ENCODE results near the gene ZBTB18. TPM values are rescaled to one million over a fixed set of nuclear protein-coding genes. Genes with fewer than 3 reads are reported as not detected.

Gene ZBTB18
- total RNA-seq, 1 donor from 2014 or later, result 35.4 TPM

GRCh38 chr1:244080343-244080929 is 29.4 kb downstream of the ZBTB18 start:
- DNase-seq (no peak), ATAC-seq (no peak)
- intact Hi-C loops (cut with micrococcal nuclease), result no loop called here

- ATAC-seq (no peak), DNase-seq (no peak)
- intact Hi-C loops (cut with micrococcal nuclease), result no loop called here
These were observed 31.9 kb downstream of the ZBTB18 start for GRCh38 chr1:244082969-244083368.

GRCh38 chr1:244083383-244083943 is 32.4 kb downstream of the ZBTB18 start:
- DNase-seq (no peak), ATAC-seq (no peak)
- intact Hi-C loops (cut with micrococcal nuclease), result no loop called here

- ATAC-seq (no peak), DNase-seq (no peak)
- intact Hi-C loops (cut with micrococcal nuclease), result no loop called here
These were observed 33.7 kb downstream of the ZBTB18 start for GRCh38 chr1:244084763-244085162.

GRCh38 chr1:244085891-244086290 is 34.8 kb downstream of the ZBTB18 start:
- ATAC-seq, result no peak
- DNase-seq, result no peak
- intact Hi-C loops (cut with micrococcal nuclease), result no loop called here

GRCh38 chr1:244087021-244087560 is 36.0 kb downstream of the ZBTB18 start:
- ATAC-seq, result no peak
- intact Hi-C loops (cut with micrococcal nuclease), result no loop called here
- no peak for DNase-seq

GRCh38 chr1:244087611-244088010 is 36.5 kb downstream of the ZBTB18 start:
- no peak for ATAC-seq
- no peak for DNase-seq
- intact Hi-C loops (cut with micrococcal nuclease), result no loop called here

- DNase-seq (no peak), ATAC-seq (no peak)
- intact Hi-C loops (cut with micrococcal nuclease), result no loop called here
These were observed 37.1 kb downstream of the ZBTB18 start for GRCh38 chr1:244088161-244088560.

- DNase-seq (no peak), ATAC-seq (no peak)
- intact Hi-C loops (cut with micrococcal nuclease), result no loop called here
These were observed 38.5 kb downstream of the ZBTB18 start for GRCh38 chr1:244089561-244089960.

- no peak for DNase-seq
- intact Hi-C loops (cut with micrococcal nuclease), result no loop called here
- no peak for ATAC-seq
These were observed 39.6 kb downstream of the ZBTB18 start for GRCh38 chr1:244090645-244091044.

- ATAC-seq (no peak), DNase-seq (no peak)
- intact Hi-C loops (cut with micrococcal nuclease), result no loop called here
These were observed 41.3 kb downstream of the ZBTB18 start for GRCh38 chr1:244092293-244092963.

GRCh38 chr1:244092964-244093638 is 42.0 kb downstream of the ZBTB18 start:
- DNase-seq, result no peak
- ATAC-seq, result no peak
- intact Hi-C loops (cut with micrococcal nuclease), result no loop called here

GRCh38 chr1:244094880-244095528 is 43.9 kb downstream of the ZBTB18 start:
- DNase-seq (no peak), ATAC-seq (no peak)
- intact Hi-C loops (cut with micrococcal nuclease), result no loop called here

- DNase-seq, result no peak
- intact Hi-C loops (cut with micrococcal nuclease), result no loop called here
- ATAC-seq, result no peak
These were observed 44.4 kb downstream of the ZBTB18 start for GRCh38 chr1:244095529-244095911.

GRCh38 chr1:244096066-244096610 is 45.1 kb downstream of the ZBTB18 start:
- ATAC-seq (no peak), DNase-seq (no peak)
- intact Hi-C loops (cut with micrococcal nuclease), result no loop called here

GRCh38 chr1:244096691-244097090 is 45.6 kb downstream of the ZBTB18 start:
- ATAC-seq (no peak), DNase-seq (no peak)
- intact Hi-C loops (cut with micrococcal nuclease), result no loop called here

GRCh38 chr1:244097523-244098405 is 46.7 kb downstream of the ZBTB18 start:
- ATAC-seq, result no peak
- no peak for DNase-seq
- intact Hi-C loops (cut with micrococcal nuclease), result no loop called here

- intact Hi-C loops (cut with micrococcal nuclease), result no loop called here
- DNase-seq, result no peak
- no peak for ATAC-seq
These were observed 48.3 kb downstream of the ZBTB18 start for GRCh38 chr1:244099258-244099930.
